ENCODE measurements around the gene PLCD3. TPM values are rescaled to one million over a fixed set of nuclear protein-coding genes. Genes with fewer than 3 reads are reported as not detected.

Gene PLCD3
- total RNA-seq, 1 experiment from 2014 or later = 35.1 TPM

DNA sequence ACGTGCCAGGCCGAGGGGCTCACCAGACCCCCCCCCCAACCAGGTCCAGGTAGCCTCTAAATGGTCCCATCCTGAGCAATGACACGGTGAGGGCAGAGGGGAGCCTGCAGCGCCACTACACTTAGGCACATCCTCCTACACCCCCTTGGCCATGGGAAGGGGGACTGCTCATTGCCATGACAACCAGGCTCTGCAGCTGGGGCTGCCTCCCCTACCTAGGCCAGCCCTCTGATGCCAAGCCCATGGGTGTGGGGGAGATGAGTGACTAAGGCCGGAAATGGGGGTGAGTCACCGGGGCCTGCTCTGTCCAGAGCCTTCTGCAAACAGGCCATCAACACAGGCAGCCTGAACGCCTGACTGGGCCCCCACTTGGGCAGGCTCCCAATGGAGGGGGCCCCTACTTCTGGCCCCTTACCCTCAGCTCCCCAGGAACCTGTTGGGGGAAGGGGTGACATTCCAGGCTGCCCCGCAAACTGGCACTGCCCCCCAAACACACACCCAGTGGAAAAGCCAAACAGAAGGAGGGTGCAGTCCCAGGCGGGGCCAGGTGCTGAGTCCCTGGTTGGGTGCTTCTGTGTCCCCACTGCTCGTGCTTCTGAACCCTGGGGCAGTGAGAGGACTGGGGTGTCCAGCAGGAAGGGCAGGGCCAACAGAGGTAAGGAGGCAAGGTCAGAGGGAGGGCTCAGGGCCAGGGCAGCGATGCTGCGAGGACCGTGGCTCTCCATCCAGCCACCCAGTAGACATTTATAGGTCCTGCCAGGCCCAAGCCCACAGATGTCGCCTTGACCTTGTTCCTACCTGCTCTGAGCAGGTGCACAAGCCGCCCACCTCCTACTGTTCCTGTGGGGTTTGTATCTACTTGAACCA lies 8.2 kb downstream of the PLCD3 start:
- Histone ChIP-seq H3K4me3 (ENCODE audit: low read length) (no peak overlapping the region), H3K27ac (ENCODE audit: low read length) (peak overlapping the region; percentile 94), H3K9ac (ENCODE audit: low read length) (peak overlapping the region; percentile 74), H3K27me3 (ENCODE audit: low read length) (no peaks in the 10 kb centered on the region), H3K79me2 (ENCODE audit: low read length) (peaks cover 57% of the 10 kb centered on the region), H3K9me2 (replicated peaks; ENCODE audit: low read length) (no peaks in the 10 kb centered on the region), H3K4me2 (ENCODE audit: low read length) (peak overlapping the region; percentile 76), H3K9me3 (ENCODE audit: low read length) (no peaks in the 10 kb centered on the region), H3F3A (ENCODE audit: low read length, unreplicated experiment) (no peaks in the 10 kb centered on the region), H2AFZ (ENCODE audit: low read length) (0 out of 2 replicates have a peak overlapping the region, but pooled peaks have one; percentile 28), H3K4me1 (ENCODE audit: insufficient read depth, low read length) (peaks cover 55% of the 10 kb centered on the region), H3K36me3 (ENCODE audit: low read depth, low read length) (no peaks in the 10 kb centered on the region), H4K20me1 (ENCODE audit: low read length) (no peaks in the 10 kb centered on the region)
- CTCF ChIA-PET = no interaction called here
- TSS peak; percentile 11 for BruUV-seq (replicated peaks)
- DNase-seq = peak; percentile 96
- ATAC-seq = peak; percentile 80
- POLR2A ChIA-PET (ENCODE audit: unreplicated experiment) = no interaction called here
- TF ChIP-seq EZH2phosphoT487 (IDR thresholded peaks at IDR 0.05; ENCODE audit: borderline replicate concordance, low read length) = no peak
- TF ChIP-seq EZH2 (IDR thresholded peaks at IDR 0.05; ENCODE audit: low read length, unreplicated experiment) = no peak
- TF ChIP-seq CTCF (conservative IDR thresholded peaks at IDR 0.05; ENCODE audit: low read depth, low read length) = no peak
- intact Hi-C loops (cut with micrococcal nuclease) = no loop called here

- CTCF ChIA-PET = no interaction called here
- Histone ChIP-seq H3K4me2 (ENCODE audit: low read length) (peak overlapping the region; percentile 76), H3K27ac (ENCODE audit: low read length) (peak overlapping the region; percentile 94), H3K27me3 (ENCODE audit: low read length) (no peaks in the 10 kb centered on the region), H3F3A (ENCODE audit: low read length, unreplicated experiment) (no peaks in the 10 kb centered on the region), H3K36me3 (ENCODE audit: low read depth, low read length) (no peaks in the 10 kb centered on the region), H4K20me1 (ENCODE audit: low read length) (no peaks in the 10 kb centered on the region), H3K9me3 (ENCODE audit: low read length) (no peaks in the 10 kb centered on the region), H3K4me3 (ENCODE audit: low read length) (no peak overlapping the region), H2AFZ (ENCODE audit: low read length) (no peak overlapping the region), H3K9me2 (replicated peaks; ENCODE audit: low read length) (no peaks in the 10 kb centered on the region), H3K9ac (ENCODE audit: low read length) (peak overlapping the region; percentile 36), H3K4me1 (ENCODE audit: insufficient read depth, low read length) (peaks cover 45% of the 10 kb centered on the region), H3K79me2 (ENCODE audit: low read length) (peaks cover 48% of the 10 kb centered on the region)
- TSS peak; percentile 96 for BruUV-seq (replicated peaks)
- no peak for TF ChIP-seq EZH2 (IDR thresholded peaks at IDR 0.05; ENCODE audit: low read length, unreplicated experiment)
- no peak for TF ChIP-seq EZH2phosphoT487 (IDR thresholded peaks at IDR 0.05; ENCODE audit: borderline replicate concordance, low read length)
- no peak for TF ChIP-seq CTCF (conservative IDR thresholded peaks at IDR 0.05; ENCODE audit: low read depth, low read length)
- no peak for DNase-seq
- POLR2A ChIA-PET (ENCODE audit: unreplicated experiment) = no interaction called here
- no peak for ATAC-seq
- intact Hi-C loops (cut with micrococcal nuclease) = no loop called here
Observed at GRCh38 chr17:45123076-45123770, 9.1 kb downstream of the PLCD3 start.

Data from PC-3 (cell line).